Measurements from ENCODE around the gene UGT2B11.
"Not testable (repeated sequence)": the region's sequence is repeated elsewhere in the genome, so short reads cannot be mapped to it uniquely, and the experiment has no call there.

The UGT2B11 gene

GRCh38 chr4:69169171-69169570 is 45.4 kb downstream of the UGT2B11 start:
- not testable (repeated sequence) for DNase-seq

GRCh38 chr4:69167300-69167699 is 47.2 kb downstream of the UGT2B11 start:
- DNase-seq = no peak

DNA sequence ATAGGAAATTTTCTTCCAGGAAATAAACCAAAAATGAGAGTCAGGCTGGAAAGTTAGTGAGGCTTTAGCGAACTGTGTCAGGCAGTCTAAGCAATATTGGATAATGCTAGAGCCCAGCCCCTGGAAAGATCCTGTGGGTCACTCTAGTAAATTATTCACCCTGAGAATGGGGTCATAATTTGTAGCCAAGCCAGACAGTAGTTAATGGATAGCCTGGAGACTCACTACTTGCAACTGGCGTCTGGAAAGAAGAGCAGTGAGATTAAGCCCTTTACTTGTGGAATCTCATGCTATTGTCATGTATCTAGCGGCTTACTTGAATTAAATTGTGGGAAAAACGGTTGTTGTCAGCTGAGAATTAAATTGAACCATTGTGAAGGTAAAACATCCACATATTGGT is 48.2 kb downstream of the UGT2B11 start:
- not testable (repeated sequence) for DNase-seq

- DNase-seq = not testable (repeated sequence)
These were observed 48.8 kb downstream of the UGT2B11 start for GRCh38 chr4:69165707-69166106.

DNA sequence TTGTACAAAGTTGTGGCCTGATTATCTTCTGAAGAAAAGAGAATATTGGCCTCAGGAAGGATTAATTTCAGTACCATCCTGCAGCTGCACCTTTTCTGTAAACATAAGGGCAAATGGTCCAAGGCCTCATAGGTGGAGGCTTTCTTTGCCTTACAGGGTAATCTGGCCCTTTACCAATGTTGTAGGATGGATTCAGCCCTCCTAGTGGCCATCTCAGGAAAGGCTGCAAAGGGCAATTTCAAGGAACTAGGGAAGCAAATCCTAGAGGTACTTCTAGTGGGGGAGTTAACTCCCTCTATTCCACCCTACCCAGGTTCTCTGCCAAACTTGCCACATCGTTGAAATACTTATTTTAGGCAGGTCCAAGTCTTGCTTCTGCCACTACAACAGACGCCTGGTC is 57.6 kb downstream of the UGT2B11 start:
- DNase-seq = no peak

GRCh38 chr4:69154021-69154420 is 60.5 kb downstream of the UGT2B11 start:
- no peak for DNase-seq
